HepG2 (cell line): Measurements from ENCODE around the gene CLEC7A. TPM values are rescaled to one million over a fixed set of nuclear protein-coding genes. Genes with fewer than 3 reads are reported as not detected.

Experiments
- ATAC-seq: fragments of 200-7000 bp; cut with Tn5 transposase; 3 replicates; pipeline ENCODE4 v1.9.1; 2020; ENCODE audit warnings: mild to moderate bottlenecking, moderate library complexity
- BruUV-seq: library from RNA; stranded (reverse); fragments of 400-500 nt; replicated peaks from 2 replicates; lab custom pipeline; 2021; lab: Mats Ljungman, UMichigan
- CTCF ChIA-PET: fragments of 300-600 bp; formaldehyde crosslinking; extraction: SDS; loops from one replicate; lab custom pipeline; 2021; ENCODE audit warnings: low total read pairs, inconsistent platforms, low intra/inter-chr PET ratio; lab: Yijun Ruan, JAX
- POLR2A ChIA-PET: fragments of 350-600 bp; sonication (Branson Sonifier 250); formaldehyde crosslinking; loops from one replicate; lab custom pipeline; 2020; ENCODE audit warnings: antibody characterized with exemption, inconsistent platforms; lab: Yijun Ruan, JAX
- DNase-seq: peaks from one replicate; pipeline ENCODE4 v3.0.0-alpha.2; 2015; ENCODE audit warnings: low spot score
- FAIRE-seq: peaks from 3 replicates; lab custom pipeline; 2011; peaks lifted over from hg19 to GRCh38; lab: Jason Lieb, UNC
- H2AFZ ChIP-seq: one replicate; pipeline ENCODE4 v1.6.1; 2011; ENCODE audit warnings: low read length, inconsistent platforms
- H3K27ac ChIP-seq: fragments of 300-600 bp; 3 replicates; pipeline ENCODE4 v1.8.0; 2011; ENCODE audit warnings: mixed run types, mild to moderate bottlenecking, mixed read lengths, low read length, inconsistent platforms; ENCODE audit not compliant: insufficient read depth; ENCODE audit errors: extremely low read length
- H3K27me3 ChIP-seq, 2 experiments: fragments of 200-600 bp in 1 of 2; 2 replicates in 1 of 2; 3 replicates in 1 of 2; pipeline versions ENCODE4 v1.6.0 to v1.8.0; 2011; ENCODE audit warnings: low read length in 2 of 2, mild to moderate bottlenecking in 2 of 2, moderate library complexity in 2 of 2, inconsistent platforms in 1 of 2; ENCODE audit not compliant: insufficient read depth in 2 of 2, control insufficient read depth in 1 of 2
- H3K36me3 ChIP-seq, 2 experiments: fragments of 200-600 bp in 1 of 2; replicated peaks in 1 of 2; 2 replicates in 1 of 2; 3 replicates in 1 of 2; pipeline versions ENCODE4 v1.5.1 to v1.8.0; 2011; ENCODE audit warnings: low read length in 2 of 2, inconsistent platforms in 1 of 2; ENCODE audit not compliant: insufficient read depth in 2 of 2, control insufficient read depth in 1 of 2
- H3K4me1 ChIP-seq: 2 replicates; pipeline ENCODE4 v1.5.1; 2012; ENCODE audit warnings: low read length, inconsistent platforms; ENCODE audit not compliant: insufficient read depth
- H3K4me2 ChIP-seq: 2 replicates; pipeline ENCODE4 v1.6.0; 2011; ENCODE audit warnings: low read depth, low read length, inconsistent platforms
- H3K4me3 ChIP-seq, 3 experiments: fragments of 200-600 bp in 1 of 3; sonication (generic), shearing (Covaris generic) in 1 of 3; replicated peaks in 1 of 3; 2 replicates each; pipeline ENCODE4 v1.5.1; 2011 to 2016; ENCODE audit warnings: low read length in 3 of 3, inconsistent platforms in 2 of 3, low read depth in 2 of 3, mild to moderate bottlenecking in 2 of 3, control low read depth in 1 of 3, mixed read lengths in 1 of 3; ENCODE audit not compliant: insufficient read depth in 1 of 3
- H3K79me2 ChIP-seq: one replicate; pipeline ENCODE4 v1.6.1; 2011; ENCODE audit warnings: low read length, inconsistent platforms; ENCODE audit not compliant: insufficient read depth
- H3K9ac ChIP-seq: 2 replicates; pipeline ENCODE4 v1.6.0; 2011; ENCODE audit warnings: mild to moderate bottlenecking, low read depth, low read length, inconsistent platforms; ENCODE audit not compliant: insufficient read depth
- H3K9me3 ChIP-seq: 2 replicates; pipeline ENCODE4 v1.5.1; 2012; ENCODE audit warnings: mild to moderate bottlenecking, low read length
- H4K20me1 ChIP-seq: 2 replicates; pipeline ENCODE4 v1.6.0; 2011; ENCODE audit warnings: inconsistent platforms, mild to moderate bottlenecking, low read length, moderate library complexity; ENCODE audit not compliant: insufficient read depth
- CREB1 ChIP-seq, 2 experiments: fragments of 450-650 bp in 1 of 2; IDR thresholded peaks; 2 replicates each; pipeline ENCODE4 v1.6.1; 2016 to 2017; ENCODE audit warnings: control low read depth in 1 of 2, mild to moderate bottlenecking in 1 of 2, missing compliant biosample characterization in 1 of 2, missing genetic modification characterization in 1 of 2
- NCOA1 ChIP-seq: sonication (generic); formaldehyde crosslinking; IDR thresholded peaks from 2 replicates; pipeline ENCODE4 v1.9.0; 2021; ENCODE audit warnings: missing genetic modification reagents
- RELA ChIP-seq: sonication (generic); formaldehyde crosslinking; IDR thresholded peaks from 2 replicates; pipeline ENCODE4 v1.4.0; 2020; ENCODE audit warnings: missing genetic modification reagents
- SCMH1 ChIP-seq: sonication (generic); formaldehyde crosslinking; IDR thresholded peaks from 2 replicates; pipeline ENCODE4 v1.9.0; 2021; ENCODE audit warnings: missing genetic modification reagents, mild to moderate bottlenecking, borderline replicate concordance
- TAF1 ChIP-seq: sonication (generic); formaldehyde crosslinking; IDR thresholded peaks from 2 replicates; pipeline ENCODE4 v1.4.0; 2020; ENCODE audit warnings: missing genetic modification reagents
- WGBS: methylation state at CpG from one replicate; pipeline ENCODE4 v1.1.6; 2017; ENCODE audit warnings: low lambda C conversion rate; 5-methylcytosine and 5-hydroxymethylcytosine counted together
- in situ Hi-C: cut with HindIII; loops from 2 replicates; pipeline ENCODE4 v1.10.0; 2017; ENCODE audit warnings: low pct_unique_long_range_greater_than_20kb; ENCODE audit not compliant: extremely low pct_ligation_motif_present
- intact Hi-C: fragments of 100-400 bp; cut with micrococcal nuclease; formaldehyde crosslinking; loops from one replicate; pipeline ENCODE4 v1.10.0; 2022; ENCODE audit not compliant: unreplicated experiment
- polyA plus RNA-seq, 8 experiments: library from polyadenylated mRNA; depleted of rRNA in 3 of 8; stranded (reverse) in 7 of 8; unstranded in 1 of 8; fragments of >200 nt; fragmentation: Illumina TruSeq in 4 of 8; extraction: Trizol in 4 of 8; gene quantifications; 2 replicates each; pipeline versions ENCODE4 v1.2.1 to v1.2.3, GENCODE V29; 2011 to 2016; ENCODE audit warnings: low read depth in 4 of 8, missing spikeins in 1 of 8, mixed read lengths in 1 of 8; ENCODE audit not compliant: insufficient read depth in 1 of 8
- total RNA-seq, 5 experiments: library from RNA; depleted of rRNA; stranded (reverse); fragments of >200 nt; fragmentation: Illumina TruSeq; extraction: Trizol; gene quantifications; 2 replicates each; pipeline ENCODE4 v1.2.3, GENCODE V29; 2016; ENCODE audit warnings: low read depth in 1 of 5
- TF ChIP-seq, protein P1 (sequence below): sonication (generic); formaldehyde crosslinking; IDR thresholded peaks from 2 replicates; pipeline ENCODE4 v1.4.0; 2020; ENCODE audit warnings: missing genetic modification reagents

The CLEC7A gene
- total and polyA plus RNA-seq, 2 of the 13 experiments (the other 11 are each of a cell fraction or from before 2014, with no cell fraction given) = not detected

DNA sequence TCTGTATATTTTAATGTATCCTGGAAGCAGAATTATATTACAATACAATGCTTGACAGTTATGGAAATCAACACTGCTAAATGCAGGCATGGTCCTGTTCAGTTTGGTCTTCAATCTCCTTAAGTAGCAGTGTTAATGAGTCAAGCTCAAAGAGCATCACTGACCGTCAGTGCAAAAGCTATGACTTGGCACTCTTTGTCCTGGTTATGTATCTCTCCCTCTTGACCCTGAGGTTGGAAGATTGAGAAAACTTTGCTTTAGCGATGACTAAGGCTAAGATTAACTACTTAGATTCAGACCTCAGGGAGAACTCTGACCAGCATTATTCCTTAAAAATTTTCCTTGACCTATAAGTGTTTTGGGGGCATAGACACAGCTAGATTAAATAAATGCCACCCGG, 10.9 kb downstream of the CLEC7A start:
- no peak overlapping the region for H2AFZ ChIP-seq

DNA sequence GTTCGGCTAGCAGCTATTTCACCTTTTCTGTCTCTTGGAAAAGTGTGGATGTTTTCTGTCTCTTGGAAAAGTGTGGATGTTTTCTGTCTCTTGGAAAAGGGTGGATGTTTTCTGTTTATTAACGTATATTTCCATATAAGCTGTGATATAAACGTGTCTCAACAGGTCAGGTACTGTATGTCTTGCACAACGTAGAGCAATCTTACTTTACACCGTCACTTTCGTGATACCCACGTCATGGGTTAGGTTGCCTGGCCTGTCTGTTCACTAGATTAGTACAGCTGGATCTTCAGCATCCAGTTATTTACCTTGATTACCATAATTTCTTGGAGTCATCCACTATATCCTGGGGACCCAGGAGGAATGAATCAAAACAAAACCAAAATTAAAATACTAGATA, 14.1 kb downstream of the CLEC7A start:
- no peak overlapping the region for H3K9ac ChIP-seq
- ChIA-PET POLR2A (no interaction called here), CTCF (no interaction called here)
- 5% methylated on average over 7 of the region's 7 CpGs for WGBS
- H3K27ac ChIP-seq = no peak overlapping the region
- H3K4me1 ChIP-seq = no peaks in the 10 kb centered on the region
- no peaks in the 10 kb centered on the region for H3K9me3 ChIP-seq
- H3K79me2 ChIP-seq = no peaks in the 10 kb centered on the region
- H3K4me3 ChIP-seq = no peak overlapping the region
- H2AFZ ChIP-seq = no peak overlapping the region
- FAIRE-seq = no peak
- BruUV-seq = no TSS peak
- H3K36me3 ChIP-seq = no peaks in the 10 kb centered on the region
- in situ Hi-C loops = no loop called here
- peaks cover 0 to 4% of the 10 kb centered on the region in 2 experiments; a peak in 2 of 5 replicates for H3K27me3 ChIP-seq
- no peak overlapping the region for H3K4me2 ChIP-seq
- H4K20me1 ChIP-seq = no peaks in the 10 kb centered on the region
- intact Hi-C loops = no loop called here
- no peak for ATAC-seq
- no peak for DNase-seq
- TF ChIP-seq CREB1 (IDR thresholded peaks at IDR 0.05) = peak; percentile 46; the same call in 1 of the 2 replicates
- TF ChIP-seq CREB1 (CRISPR knock-in tag; IDR thresholded peaks at IDR 0.05) = no peak
- TF ChIP-seq TAF1 (CRISPR knock-in tag) = no peak
- TF ChIP-seq, all 625 proteins: peak for 1

More for the DNA sequence above, 10.9 kb downstream of the CLEC7A start:
- Histone ChIP-seq H3K9me3 (no peaks in the 10 kb centered on the region), H3K4me3 (no peak overlapping the region), H3K27ac (no peak overlapping the region), H3K9ac (no peak overlapping the region), H4K20me1 (no peaks in the 10 kb centered on the region), H3K79me2 (no peaks in the 10 kb centered on the region), H3K27me3 (peaks cover 0 to 4% of the 10 kb centered on the region in 2 experiments; a peak in 2 of 5 replicates), H3K36me3 (no peaks in the 10 kb centered on the region), H3K4me1 (peaks cover 8% of the 10 kb centered on the region), H3K4me2 (no peak overlapping the region)
- 22% methylated on average over 3 of the region's 3 CpGs for WGBS
- ATAC-seq (no peak), DNase-seq (no peak), FAIRE-seq (no peak)
- ChIA-PET POLR2A (no interaction called here), CTCF (no interaction called here)
- intact Hi-C loops = no loop called here
- in situ Hi-C loops = no loop called here
- TF ChIP-seq RELA (CRISPR knock-in tag) (no peak), SCMH1 (CRISPR knock-in tag) (no peak), NCOA1 (CRISPR knock-in tag) (no peak)
- TF ChIP-seq, protein P1, sequence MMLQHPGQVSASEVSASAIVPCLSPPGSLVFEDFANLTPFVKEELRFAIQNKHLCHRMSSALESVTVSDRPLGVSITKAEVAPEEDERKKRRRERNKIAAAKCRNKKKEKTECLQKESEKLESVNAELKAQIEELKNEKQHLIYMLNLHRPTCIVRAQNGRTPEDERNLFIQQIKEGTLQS (CRISPR knock-in tag) = no peak
- BruUV-seq = no TSS peak
